ENCODE data around the gene XRCC4. TPM values are rescaled to one million over a fixed set of nuclear protein-coding genes. Genes with fewer than 3 reads are reported as not detected.
"Not testable (repeated sequence)": the region's sequence is repeated elsewhere in the genome, so short reads cannot be mapped to it uniquely, and the experiment has no call there.

XRCC4 gene
- total RNA-seq, 1 donor from 2014 or later: 10.0 TPM

DNA sequence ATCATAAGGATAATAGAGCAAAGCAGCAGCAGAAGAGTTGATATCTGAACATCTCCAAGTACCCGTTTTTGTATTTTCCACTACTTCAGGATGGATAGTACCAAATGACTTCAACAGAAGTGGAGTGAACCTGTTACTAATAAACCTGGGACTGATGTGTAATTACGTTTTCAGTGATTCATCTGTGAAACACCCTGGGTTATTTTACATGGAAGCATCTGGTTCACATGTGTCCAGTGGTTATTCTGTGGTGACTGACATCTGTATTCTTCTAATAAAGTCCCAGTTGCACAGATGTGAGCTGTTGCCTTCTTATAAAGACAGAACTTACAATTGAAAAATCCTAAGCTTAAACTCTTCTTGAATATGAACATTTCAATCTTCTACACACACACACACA lies 254.5 kb downstream of the XRCC4 start:
- DNase-seq (ENCODE audit: extremely low read depth, low read depth, low spot score): no peak

DNA sequence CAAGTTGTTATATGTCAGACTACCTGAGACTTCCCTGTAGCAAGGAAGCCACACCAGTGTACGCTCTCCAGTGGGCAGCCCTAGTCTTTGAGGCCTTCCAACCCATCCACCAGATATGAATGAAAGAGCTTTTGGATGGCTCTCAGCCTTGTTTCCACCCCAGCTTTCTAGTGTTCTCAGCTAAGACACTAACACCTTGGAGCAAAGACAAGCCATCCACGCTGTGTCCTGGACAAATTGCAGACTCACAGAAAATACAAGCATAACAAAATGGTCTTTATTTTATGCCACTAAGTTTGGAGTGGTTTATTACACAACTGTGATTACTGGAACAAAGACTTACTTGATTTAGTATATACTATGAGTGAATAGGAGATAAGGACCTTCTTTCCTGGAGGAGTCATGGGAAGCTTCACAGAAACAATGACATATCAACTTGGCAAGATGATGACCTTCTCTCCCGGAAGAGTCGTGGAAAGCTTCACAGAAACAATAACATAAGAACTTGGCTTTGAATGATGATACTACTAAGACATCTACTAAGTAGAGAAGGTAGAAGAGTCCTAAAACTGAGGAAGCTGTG lies 260.2 kb downstream of the XRCC4 start:
- no peak for DNase-seq (ENCODE audit: extremely low read depth, low read depth, low spot score)

DNA sequence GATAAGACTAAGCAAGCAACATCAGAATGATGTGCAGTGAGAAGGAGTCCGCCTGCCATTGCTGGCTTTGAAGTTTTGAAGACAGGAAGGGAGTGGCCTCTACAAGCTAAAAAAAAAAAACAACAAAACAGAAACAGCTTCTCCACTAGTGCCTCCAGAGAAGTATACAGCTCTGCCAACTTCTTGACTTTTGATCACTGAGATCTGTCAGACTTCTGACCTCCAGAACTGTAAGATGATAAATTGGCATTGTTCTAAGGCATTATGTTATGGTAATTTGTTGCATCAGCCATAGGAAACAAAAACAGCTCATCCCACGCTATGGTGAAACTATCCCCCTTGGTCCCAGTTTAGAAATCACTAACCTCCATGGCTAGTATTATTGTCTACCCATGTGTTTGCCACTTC lies 263.2 kb downstream of the XRCC4 start:
- DNase-seq (ENCODE audit: extremely low read depth, low read depth, low spot score): no peak

DNA sequence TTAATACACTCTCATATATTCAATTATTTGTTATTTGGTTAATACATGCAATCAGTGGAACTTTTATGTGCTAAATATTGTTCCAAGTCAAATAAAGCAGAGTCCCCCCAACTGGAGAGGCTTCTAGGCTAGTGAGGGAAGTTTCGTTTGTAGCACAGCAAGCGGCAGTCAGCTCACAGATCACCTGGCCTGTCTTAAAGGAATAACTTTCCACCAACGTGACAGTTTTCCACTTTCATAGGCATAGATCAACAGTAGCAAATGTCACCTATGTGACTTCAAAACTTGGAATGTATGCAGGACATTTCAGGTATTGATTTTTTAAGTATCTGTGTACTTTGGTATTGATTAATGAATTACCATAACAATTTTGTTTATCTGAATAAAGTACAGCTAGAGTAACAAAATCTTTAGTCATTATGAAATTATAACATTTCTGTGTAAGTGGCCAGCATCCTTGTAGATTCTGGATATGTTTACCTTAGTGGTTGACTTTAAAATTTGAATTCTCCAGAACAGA lies 264.5 kb downstream of the XRCC4 start:
- DNase-seq (ENCODE audit: extremely low read depth, low read depth, low spot score): no peak

DNA sequence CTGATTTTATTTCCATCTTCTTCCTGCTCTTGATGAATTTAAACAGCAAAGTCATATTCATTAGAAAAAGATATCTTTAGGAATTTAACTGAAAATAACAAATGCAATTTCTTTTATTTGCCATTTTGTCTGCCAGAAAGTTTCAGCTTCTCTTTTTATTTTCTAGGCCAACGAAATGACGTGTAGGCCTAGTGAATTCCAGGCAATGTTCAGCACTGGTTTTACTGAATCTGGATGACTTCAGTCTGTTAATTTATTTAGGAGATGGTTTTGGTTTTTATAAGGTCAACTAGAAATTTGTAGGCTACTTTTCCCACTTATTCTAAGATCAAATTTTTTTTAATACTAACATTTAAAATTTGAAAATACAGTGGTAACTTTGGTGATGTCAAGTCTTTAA lies 265.1 kb downstream of the XRCC4 start:
- no peak for DNase-seq (ENCODE audit: extremely low read depth, low read depth, low spot score)

DNA sequence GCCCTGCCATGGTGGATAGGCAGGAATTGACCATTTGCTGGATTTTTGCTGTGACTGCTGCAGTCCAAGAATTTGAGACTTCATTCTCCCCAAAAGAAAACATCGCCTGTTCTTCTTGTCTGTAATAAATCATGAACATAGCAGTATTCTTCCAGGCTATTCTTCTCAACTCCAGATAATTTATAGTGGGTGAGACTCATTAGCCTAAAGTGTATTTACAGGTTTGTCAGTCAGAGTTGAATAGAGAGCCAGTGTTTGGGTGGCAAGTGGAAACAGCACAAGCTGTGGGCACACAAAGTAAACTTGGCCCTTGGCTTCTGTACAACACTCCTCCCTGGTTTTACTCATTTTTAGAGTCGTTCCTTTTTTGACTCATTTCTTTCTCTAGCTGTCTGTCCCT lies 266.0 kb downstream of the XRCC4 start:
- no peak for DNase-seq (ENCODE audit: extremely low read depth, low read depth, low spot score)

DNA sequence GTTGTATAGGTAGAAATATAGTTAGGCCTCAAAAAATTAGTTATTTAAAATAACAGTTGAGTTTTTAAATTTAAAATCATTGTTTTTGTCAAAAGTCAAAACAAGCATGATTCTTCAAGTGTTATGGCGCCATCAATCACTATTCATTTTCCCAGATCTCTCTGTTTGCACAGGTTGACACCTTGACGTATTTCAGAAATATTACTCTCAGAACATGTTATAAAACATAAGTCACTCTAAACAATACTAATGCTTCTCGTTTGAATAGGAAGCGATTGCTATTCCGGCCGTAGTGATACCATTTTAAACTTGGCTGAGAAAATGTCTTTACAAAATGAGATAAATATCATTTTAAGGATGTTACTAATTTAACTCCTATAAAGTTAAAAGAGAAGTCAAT lies 268.1 kb downstream of the XRCC4 start:
- no peak for DNase-seq (ENCODE audit: extremely low read depth, low read depth, low spot score)

DNA sequence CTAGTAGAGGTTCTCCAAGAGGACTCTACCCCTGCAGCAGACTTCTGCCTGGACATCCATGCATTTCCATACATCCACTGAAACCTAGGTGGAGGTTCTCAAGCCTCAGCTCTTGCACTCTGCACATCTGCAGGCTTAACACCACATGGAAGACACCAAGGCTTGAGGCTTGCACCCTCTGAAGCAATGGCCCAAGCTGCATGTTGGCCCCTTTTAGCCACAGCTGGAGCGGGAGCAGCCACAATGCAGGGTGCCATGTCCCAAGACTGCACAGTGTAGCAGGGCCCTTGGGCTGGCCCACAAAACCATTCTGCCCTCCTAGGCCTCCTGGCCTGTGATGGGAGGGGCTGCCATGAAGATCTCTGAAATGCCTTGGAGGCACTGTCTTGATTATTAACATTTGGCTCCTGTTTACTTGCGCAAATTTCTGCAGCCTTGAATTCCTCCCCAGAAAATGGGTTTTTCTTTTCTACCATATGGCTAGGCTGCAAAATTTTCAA lies 271.0 kb downstream of the XRCC4 start:
- no peak for DNase-seq (ENCODE audit: extremely low read depth, low read depth, low spot score)

DNA sequence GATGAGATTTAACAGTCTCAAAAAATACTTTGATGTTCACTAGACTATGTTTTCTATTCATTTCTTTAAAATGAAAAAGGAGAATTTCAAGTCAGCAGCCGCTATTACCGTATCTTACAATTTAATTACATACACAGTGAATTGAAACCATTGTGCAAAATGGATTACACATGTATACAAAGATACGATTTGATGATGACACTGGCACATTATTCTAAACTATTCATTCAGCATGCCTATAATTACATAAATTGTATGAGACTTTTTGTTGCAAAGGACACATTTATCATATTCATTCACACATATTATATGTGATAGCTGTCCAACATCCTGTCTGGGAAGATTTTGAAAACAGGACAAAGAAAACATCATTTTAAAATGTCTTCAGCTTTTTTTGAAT lies 275.9 kb downstream of the XRCC4 start:
- DNase-seq (ENCODE audit: extremely low read depth, low read depth, low spot score): no peak

DNA sequence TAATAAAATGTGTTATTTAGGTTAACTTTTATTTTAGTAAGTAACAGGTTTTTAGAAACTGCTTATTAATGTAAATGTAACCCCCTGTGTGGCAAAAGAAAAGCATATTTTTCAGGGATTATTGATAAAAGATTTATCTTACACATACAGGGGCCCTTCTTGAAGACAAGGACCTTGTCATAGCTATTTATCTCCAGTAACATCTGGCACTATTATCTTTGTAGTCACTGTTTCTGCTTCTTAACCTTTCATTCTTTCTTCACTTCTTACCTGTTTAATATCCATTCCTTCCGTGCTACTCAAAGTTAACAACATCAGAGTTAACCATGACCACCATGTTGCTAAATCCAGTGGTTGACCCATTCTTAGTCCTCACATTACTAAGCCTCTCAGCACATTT lies 276.4 kb downstream of the XRCC4 start:
- DNase-seq (ENCODE audit: extremely low read depth, low read depth, low spot score): no peak

DNA sequence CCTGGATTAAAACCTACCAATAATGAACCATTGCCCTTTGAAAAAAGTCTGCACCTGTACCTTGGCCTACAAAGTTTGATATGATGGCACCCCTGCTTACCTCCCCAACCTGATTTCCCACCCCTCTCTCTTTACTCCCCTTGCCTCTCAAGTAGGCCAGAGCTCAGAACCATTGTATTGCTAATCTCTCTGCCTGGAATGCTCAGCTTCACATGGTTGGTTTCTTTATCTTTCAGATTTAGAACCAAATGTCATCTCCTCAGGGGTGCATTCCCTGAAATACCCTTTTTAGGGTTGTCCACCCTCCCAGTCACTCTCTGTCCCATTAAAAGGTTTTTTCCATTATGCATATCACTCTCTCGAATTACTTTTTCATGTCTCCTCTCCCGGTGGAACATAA lies 277.6 kb downstream of the XRCC4 start:
- DNase-seq (ENCODE audit: extremely low read depth, low read depth, low spot score): no peak

DNA sequence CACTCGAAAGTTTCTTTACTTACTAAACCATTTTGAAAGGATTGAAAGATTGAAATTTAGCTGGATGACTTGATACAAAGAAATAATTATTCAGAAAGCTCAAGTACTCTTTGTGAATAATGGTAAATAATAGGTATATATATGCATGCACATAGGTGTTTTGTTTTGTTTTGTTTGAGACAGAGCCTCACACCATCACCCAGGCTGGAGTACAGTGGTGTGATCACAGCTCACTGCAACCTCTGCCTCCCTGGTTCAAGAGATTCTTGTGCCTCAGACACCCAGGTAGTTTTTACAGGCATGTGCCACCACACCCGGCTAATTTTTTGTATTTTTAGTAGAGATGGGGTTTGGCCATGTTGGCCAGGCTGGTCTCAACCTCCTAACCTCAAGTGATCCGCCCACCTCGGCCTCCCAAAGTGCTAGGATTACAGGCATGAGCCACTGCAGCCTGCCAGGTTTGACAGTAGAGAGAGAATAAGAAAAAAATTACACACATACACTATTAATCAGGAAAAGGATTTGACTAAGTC lies 278.2 kb downstream of the XRCC4 start:
- DNase-seq (ENCODE audit: extremely low read depth, low read depth, low spot score): not testable (repeated sequence)

DNA sequence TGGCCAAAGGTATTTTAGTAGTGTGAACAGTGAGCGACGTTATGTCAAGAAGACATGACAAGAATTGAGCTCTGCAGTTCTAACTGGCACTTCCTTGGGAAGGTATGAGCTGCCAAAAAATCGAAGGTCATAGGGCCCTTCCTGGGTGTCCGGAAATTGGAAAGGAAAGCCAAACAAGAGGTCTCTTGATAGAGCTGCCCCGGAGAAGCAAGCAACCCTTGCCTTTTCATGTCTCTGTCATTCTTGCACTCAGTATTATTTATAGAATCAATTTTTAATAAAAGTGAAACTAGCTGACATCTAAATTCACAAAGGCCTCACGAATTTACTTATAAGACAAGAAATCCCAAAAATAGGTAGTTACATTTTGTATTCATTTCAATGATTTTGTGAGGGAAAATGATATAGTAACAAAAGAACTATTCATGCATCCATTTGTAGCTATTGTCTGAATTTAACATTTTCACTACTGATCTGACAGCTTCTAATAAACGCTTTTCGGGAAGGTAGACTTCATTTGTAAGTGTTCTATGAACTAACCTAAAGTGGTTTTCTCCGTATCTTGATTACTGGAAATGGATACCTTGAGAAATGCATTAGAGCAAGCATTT lies 280.4 kb downstream of the XRCC4 start:
- DNase-seq (ENCODE audit: extremely low read depth, low read depth, low spot score): no peak

DNA sequence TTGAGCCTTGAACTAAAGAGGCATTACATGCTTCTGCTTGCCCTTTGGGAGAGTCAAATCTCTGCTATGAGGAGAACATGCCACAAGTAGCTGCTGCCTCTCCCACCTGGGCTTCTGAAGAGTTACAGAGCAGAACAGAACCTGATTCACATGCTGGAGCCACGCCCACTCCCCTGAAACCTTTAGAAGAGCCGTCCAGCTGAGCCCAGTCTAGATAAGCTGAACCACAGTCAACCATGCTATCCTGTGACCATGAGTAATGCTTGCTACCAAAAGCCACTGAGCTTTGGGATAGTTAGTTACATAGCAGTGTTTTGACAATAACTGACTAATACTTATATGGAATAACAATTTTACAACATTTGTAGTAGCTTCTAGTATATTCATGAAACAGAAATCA lies 283.2 kb downstream of the XRCC4 start:
- no peak for DNase-seq (ENCODE audit: extremely low read depth, low read depth, low spot score)

DNA sequence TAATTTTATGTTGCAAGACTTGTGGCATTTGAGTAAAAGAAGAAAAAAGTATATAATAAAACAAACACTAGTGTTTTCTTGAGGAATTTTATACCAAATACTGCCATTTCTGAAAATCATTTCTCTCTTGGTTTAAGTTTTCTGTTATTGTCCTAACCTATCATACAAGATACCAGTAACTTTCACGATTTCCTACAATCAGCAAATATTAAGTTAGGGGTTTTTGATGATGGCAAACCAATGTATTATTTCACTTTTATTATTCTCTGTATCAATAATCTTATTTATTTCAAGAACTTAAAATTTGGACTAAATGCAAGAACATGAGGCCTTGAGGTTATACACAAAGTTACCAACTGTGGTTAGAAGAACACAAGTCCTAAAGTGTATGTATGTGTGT lies 285.2 kb downstream of the XRCC4 start:
- no peak for DNase-seq (ENCODE audit: extremely low read depth, low read depth, low spot score)

DNA sequence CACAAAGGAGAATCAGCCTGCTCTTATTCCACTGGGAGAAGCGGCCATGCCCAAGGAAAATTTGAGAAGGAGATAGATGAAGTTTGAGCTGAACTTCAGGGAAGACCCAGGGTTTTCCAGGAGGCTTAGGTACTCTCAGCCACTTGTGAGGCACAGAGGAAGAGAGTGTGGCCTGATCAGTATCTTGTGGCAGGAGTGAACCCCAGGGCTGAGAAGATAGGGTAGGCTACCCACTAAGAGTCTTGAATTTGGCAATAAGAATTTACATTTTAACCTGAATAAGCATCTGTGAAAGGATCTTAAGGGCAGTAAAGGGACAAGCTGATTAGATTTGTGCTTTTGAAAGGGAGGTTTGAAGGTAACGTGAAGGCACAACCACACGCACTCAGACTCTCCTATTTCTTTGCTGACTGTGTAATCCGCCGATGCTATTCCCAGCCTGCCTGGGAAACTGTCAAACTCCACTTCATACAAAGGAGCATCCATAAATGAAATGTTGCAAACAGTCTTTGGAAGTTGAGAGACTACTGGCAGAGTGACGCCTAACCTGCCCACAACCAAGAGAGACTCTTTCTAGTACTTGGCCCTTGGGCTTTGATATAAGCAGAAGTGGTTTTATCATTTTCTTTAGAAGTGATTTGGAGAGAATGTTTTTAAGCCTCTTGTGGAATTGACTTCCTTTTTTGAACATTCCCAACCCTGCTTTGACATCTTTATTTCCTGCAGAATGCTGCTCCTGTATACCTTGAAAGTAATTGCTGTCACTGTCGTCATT lies 286.0 kb downstream of the XRCC4 start:
- no peak for DNase-seq (ENCODE audit: extremely low read depth, low read depth, low spot score)

DNA sequence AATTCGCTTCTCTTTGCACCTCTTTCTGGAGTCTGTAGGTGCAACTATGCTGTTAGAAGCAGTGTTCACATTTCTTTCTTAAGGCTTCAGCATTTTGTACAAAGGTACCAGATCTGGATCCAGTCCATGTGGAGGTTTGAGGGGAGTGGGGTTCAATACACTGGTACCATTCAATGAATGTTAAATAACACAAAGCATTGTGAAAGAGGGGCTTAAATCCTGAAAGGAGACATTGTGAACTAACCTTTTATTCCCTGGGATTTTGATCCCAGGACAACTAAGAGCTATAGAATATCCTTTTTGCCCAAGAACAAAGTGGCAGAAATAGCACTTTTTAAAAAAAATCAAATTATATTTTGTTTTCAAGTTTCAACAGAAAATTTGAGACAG lies 286.5 kb downstream of the XRCC4 start:
- no peak for DNase-seq (ENCODE audit: extremely low read depth, low read depth, low spot score)

DNA sequence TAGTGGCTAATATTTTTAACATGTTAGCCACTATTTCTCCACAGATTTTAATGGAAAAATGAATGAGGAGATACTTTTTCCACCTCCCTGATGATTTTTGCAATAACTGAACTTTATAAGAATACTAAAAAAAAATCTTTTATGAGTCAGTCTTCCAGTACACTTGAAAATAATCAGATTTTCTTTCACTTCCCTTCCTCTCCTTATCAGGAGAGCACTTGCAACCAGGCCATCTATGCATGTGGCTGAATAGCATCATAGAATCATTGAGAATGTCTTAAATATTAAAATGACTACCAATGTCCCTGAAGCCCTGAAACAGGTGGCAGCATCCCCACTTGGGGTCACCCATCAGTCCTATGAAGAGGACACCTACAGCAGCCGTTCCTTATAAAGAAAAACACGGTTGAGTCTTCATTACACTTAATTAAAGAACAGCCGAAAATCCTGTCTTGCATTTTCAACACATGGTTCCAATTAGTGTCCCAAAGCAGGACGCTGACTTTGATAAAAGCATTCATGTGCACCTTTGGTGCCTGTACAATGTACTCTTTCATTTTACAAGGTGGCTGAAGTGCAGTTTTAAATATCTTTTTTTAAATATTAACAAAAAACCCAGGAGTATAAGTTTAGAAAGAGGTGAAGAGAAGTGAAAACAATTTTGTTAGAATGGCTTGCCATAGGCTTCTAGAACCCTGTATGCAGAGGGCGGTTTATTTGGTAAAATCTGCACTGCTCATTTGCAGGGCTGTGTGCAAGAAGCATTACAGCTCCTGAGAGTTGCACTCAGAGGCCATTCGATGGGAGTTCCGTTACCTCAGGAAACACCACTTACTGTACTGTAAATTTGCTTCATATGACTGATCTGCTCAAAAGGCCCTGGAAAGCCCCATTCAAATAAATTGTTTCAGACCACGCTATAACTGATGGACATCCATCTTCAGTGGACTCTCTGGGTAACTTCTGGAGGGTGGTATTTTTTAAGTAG lies 287.3 kb downstream of the XRCC4 start:
- DNase-seq (ENCODE audit: extremely low read depth, low read depth, low spot score): no peak

DNA sequence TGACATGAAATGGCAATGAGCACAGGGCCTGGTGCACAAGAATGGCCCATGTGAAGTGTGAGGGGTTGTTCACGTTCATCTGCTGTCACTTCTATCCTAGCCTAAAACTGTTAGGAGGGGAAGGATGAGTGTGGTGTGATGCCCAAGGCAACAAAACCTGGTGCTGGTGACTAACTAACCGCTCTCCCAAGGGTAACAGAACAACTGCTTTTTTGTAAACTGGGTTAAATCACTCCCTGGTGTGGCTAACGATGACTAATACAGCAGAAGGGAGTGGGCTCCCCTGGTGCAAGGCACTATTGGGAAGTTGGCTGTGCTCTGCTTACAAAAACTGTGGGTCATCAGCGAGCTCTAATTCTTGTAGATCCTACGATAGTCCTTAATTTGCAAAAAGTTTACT lies 291.0 kb downstream of the XRCC4 start:
- no peak for DNase-seq (ENCODE audit: extremely low read depth, low read depth, low spot score)

DNA sequence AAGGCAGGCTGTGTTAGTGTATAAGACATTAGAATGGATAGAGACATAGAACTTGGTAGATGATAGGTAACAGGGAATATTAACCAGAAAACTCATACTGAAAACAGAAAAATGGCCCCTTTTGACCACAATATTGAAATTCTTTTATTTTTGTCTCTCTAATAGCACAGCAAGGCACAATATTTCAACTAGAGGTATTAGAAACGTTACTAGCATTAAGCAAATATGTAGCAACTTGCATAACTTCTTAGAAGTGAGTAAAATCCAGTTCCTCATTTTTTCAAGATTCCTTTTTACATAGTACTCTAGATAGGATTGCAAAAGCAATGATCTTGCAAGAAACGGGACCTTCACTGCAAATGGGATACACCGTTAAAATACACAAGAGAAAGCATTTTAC lies 291.5 kb downstream of the XRCC4 start:
- no peak for DNase-seq (ENCODE audit: extremely low read depth, low read depth, low spot score)
